GM12873 (cell line): ENCODE measurements around the gene PLXDC1.

Experiments
- CTCF ChIP-seq: IDR thresholded peaks from 2 replicates; pipeline ENCODE4 v1.5.1; 2012; ENCODE audit warnings: low read depth, mild to moderate bottlenecking, moderate library complexity, low read length, control low read depth; ENCODE audit not compliant: insufficient read depth; ENCODE audit errors: missing control alignments

PLXDC1 gene

GRCh38 chr17:39079836-39080235, 71.6 kb downstream of the PLXDC1 start:
- no peak for TF ChIP-seq CTCF

GRCh38 chr17:39077866-39078265, 73.6 kb downstream of the PLXDC1 start:
- no peak for TF ChIP-seq CTCF

GRCh38 chr17:39077252-39077651, 74.2 kb downstream of the PLXDC1 start:
- no peak for TF ChIP-seq CTCF

GRCh38 chr17:39074676-39075075, 76.8 kb downstream of the PLXDC1 start:
- TF ChIP-seq CTCF, result no peak

GRCh38 chr17:39073916-39074315, 77.5 kb downstream of the PLXDC1 start:
- no peak for TF ChIP-seq CTCF

- TF ChIP-seq CTCF, result no peak
Measured at GRCh38 chr17:39073353-39073752, 78.1 kb downstream of the PLXDC1 start.

- no peak for TF ChIP-seq CTCF
Measured at GRCh38 chr17:39071573-39071972, 79.9 kb downstream of the PLXDC1 start.
